OCI-LY3 (cell line): ENCODE measurements around the gene SLC12A8.

Source experiments
- EZH2phosphoT487 ChIP-seq: fragments of 200-600 bp; shearing (Covaris generic); IDR thresholded peaks from 2 replicates; pipeline ENCODE4 v1.6.1; 2018; ENCODE audit warnings: antibody characterized with exemption, mixed run types, low read depth
- TF ChIP-seq, protein P1 (sequence below): fragments of 200-600, 300-600 bp; sonication (generic); IDR thresholded peaks from 2 replicates; pipeline ENCODE4 v1.5.1; 2014; ENCODE audit warnings: antibody characterized with exemption, low read length, low read depth

- TF ChIP-seq, protein P1, sequence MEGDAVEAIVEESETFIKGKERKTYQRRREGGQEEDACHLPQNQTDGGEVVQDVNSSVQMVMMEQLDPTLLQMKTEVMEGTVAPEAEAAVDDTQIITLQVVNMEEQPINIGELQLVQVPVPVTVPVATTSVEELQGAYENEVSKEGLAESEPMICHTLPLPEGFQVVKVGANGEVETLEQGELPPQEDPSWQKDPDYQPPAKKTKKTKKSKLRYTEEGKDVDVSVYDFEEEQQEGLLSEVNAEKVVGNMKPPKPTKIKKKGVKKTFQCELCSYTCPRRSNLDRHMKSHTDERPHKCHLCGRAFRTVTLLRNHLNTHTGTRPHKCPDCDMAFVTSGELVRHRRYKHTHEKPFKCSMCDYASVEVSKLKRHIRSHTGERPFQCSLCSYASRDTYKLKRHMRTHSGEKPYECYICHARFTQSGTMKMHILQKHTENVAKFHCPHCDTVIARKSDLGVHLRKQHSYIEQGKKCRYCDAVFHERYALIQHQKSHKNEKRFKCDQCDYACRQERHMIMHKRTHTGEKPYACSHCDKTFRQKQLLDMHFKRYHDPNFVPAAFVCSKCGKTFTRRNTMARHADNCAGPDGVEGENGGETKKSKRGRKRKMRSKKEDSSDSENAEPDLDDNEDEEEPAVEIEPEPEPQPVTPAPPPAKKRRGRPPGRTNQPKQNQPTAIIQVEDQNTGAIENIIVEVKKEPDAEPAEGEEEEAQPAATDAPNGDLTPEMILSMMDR = no peak
- no peak for TF ChIP-seq EZH2phosphoT487
These were observed 40.2 kb downstream of the SLC12A8 start for GRCh38 chr3:125172346-125172745.
